GM18858 (cell line): ENCODE measurements around the gene OPA1.

ENCODE experiments used
- ATAC-seq: cut with Tn5 transposase; IDR thresholded peaks from one replicate; pipeline ENCODE4 v1.9.1; 2021; ENCODE audit not compliant: unreplicated experiment

Gene OPA1

GRCh38 chr3:193641440-193641775 lies 48.4 kb downstream of the OPA1 start:
- no peak for ATAC-seq

- no peak for ATAC-seq
Measured at GRCh38 chr3:193645806-193646205, 52.8 kb downstream of the OPA1 start.

GRCh38 chr3:193648542-193649076 lies 55.6 kb downstream of the OPA1 start:
- ATAC-seq, result no peak

- no peak for ATAC-seq
Measured at GRCh38 chr3:193650585-193650984, 57.6 kb downstream of the OPA1 start.

GRCh38 chr3:193655831-193656433 lies 62.9 kb downstream of the OPA1 start:
- ATAC-seq, result no peak

GRCh38 chr3:193656445-193656844 lies 63.4 kb downstream of the OPA1 start:
- no peak for ATAC-seq

GRCh38 chr3:193656878-193657282 lies 63.9 kb downstream of the OPA1 start:
- ATAC-seq, result no peak

GRCh38 chr3:193660171-193660570 lies 67.2 kb downstream of the OPA1 start:
- no peak for ATAC-seq

- ATAC-seq, result no peak
Measured at GRCh38 chr3:193660698-193661411, 67.8 kb downstream of the OPA1 start.

- ATAC-seq, result no peak
Measured at GRCh38 chr3:193662757-193663322, 69.8 kb downstream of the OPA1 start.

GRCh38 chr3:193665370-193665989 lies 72.5 kb downstream of the OPA1 start:
- ATAC-seq, result no peak

- no peak for ATAC-seq
Measured at GRCh38 chr3:193673845-193674244, 80.8 kb downstream of the OPA1 start.

- ATAC-seq, result no peak
Measured at GRCh38 chr3:193674714-193675113, 81.7 kb downstream of the OPA1 start.

GRCh38 chr3:193677734-193678133 lies 84.7 kb downstream of the OPA1 start:
- no peak for ATAC-seq

GRCh38 chr3:193680220-193680619 lies 87.2 kb downstream of the OPA1 start:
- no peak for ATAC-seq

GRCh38 chr3:193681631-193682030 lies 88.6 kb downstream of the OPA1 start:
- ATAC-seq, result no peak

GRCh38 chr3:193686665-193687483 lies 93.9 kb downstream of the OPA1 start:
- ATAC-seq, result no peak

GRCh38 chr3:193688834-193689714 lies 96.1 kb downstream of the OPA1 start:
- no peak for ATAC-seq

GRCh38 chr3:193693774-193694173 lies 100.8 kb downstream of the OPA1 start:
- no peak for ATAC-seq
